HepG2 (cell line): ENCODE results near the gene STOM. TPM values are rescaled to one million over a fixed set of nuclear protein-coding genes. Genes with fewer than 3 reads are reported as not detected.

Experiments used
- ATAC-seq: fragments of 200-7000 bp; cut with Tn5 transposase; 3 replicates; pipeline ENCODE4 v1.9.1; 2020; ENCODE audit warnings: mild to moderate bottlenecking, moderate library complexity
- BruUV-seq: library from RNA; stranded (reverse); fragments of 400-500 nt; replicated peaks from 2 replicates; lab custom pipeline; 2021; lab: Mats Ljungman, UMichigan
- CTCF ChIA-PET: fragments of 300-600 bp; formaldehyde crosslinking; extraction: SDS; loops from one replicate; lab custom pipeline; 2021; ENCODE audit warnings: low total read pairs, inconsistent platforms, low intra/inter-chr PET ratio; lab: Yijun Ruan, JAX
- POLR2A ChIA-PET: fragments of 350-600 bp; sonication (Branson Sonifier 250); formaldehyde crosslinking; loops from one replicate; lab custom pipeline; 2020; ENCODE audit warnings: antibody characterized with exemption, inconsistent platforms; lab: Yijun Ruan, JAX
- DNase-seq: peaks from one replicate; pipeline ENCODE4 v3.0.0-alpha.2; 2015; ENCODE audit warnings: low spot score
- FAIRE-seq: peaks from 3 replicates; lab custom pipeline; 2011; peaks lifted over from hg19 to GRCh38; lab: Jason Lieb, UNC
- H2AFZ ChIP-seq: one replicate; pipeline ENCODE4 v1.6.1; 2011; ENCODE audit warnings: low read length, inconsistent platforms
- H3K27ac ChIP-seq: fragments of 300-600 bp; 3 replicates; pipeline ENCODE4 v1.8.0; 2011; ENCODE audit warnings: mixed run types, mild to moderate bottlenecking, mixed read lengths, low read length, inconsistent platforms; ENCODE audit not compliant: insufficient read depth; ENCODE audit errors: extremely low read length
- H3K27me3 ChIP-seq, 2 experiments: fragments of 200-600 bp in 1 of 2; 2 replicates in 1 of 2; 3 replicates in 1 of 2; pipeline versions ENCODE4 v1.6.0 to v1.8.0; 2011; ENCODE audit warnings: low read length in 2 of 2, mild to moderate bottlenecking in 2 of 2, moderate library complexity in 2 of 2, inconsistent platforms in 1 of 2; ENCODE audit not compliant: insufficient read depth in 2 of 2, control insufficient read depth in 1 of 2
- H3K36me3 ChIP-seq, 2 experiments: fragments of 200-600 bp in 1 of 2; replicated peaks in 1 of 2; 2 replicates in 1 of 2; 3 replicates in 1 of 2; pipeline versions ENCODE4 v1.5.1 to v1.8.0; 2011; ENCODE audit warnings: low read length in 2 of 2, inconsistent platforms in 1 of 2; ENCODE audit not compliant: insufficient read depth in 2 of 2, control insufficient read depth in 1 of 2
- H3K4me1 ChIP-seq: 2 replicates; pipeline ENCODE4 v1.5.1; 2012; ENCODE audit warnings: low read length, inconsistent platforms; ENCODE audit not compliant: insufficient read depth
- H3K4me2 ChIP-seq: 2 replicates; pipeline ENCODE4 v1.6.0; 2011; ENCODE audit warnings: low read depth, low read length, inconsistent platforms
- H3K4me3 ChIP-seq, 3 experiments: fragments of 200-600 bp in 1 of 3; sonication (generic), shearing (Covaris generic) in 1 of 3; replicated peaks in 1 of 3; 2 replicates each; pipeline ENCODE4 v1.5.1; 2011 to 2016; ENCODE audit warnings: low read length in 3 of 3, inconsistent platforms in 2 of 3, low read depth in 2 of 3, mild to moderate bottlenecking in 2 of 3, control low read depth in 1 of 3, mixed read lengths in 1 of 3; ENCODE audit not compliant: insufficient read depth in 1 of 3
- H3K79me2 ChIP-seq: one replicate; pipeline ENCODE4 v1.6.1; 2011; ENCODE audit warnings: low read length, inconsistent platforms; ENCODE audit not compliant: insufficient read depth
- H3K9ac ChIP-seq: 2 replicates; pipeline ENCODE4 v1.6.0; 2011; ENCODE audit warnings: mild to moderate bottlenecking, low read depth, low read length, inconsistent platforms; ENCODE audit not compliant: insufficient read depth
- H3K9me3 ChIP-seq: 2 replicates; pipeline ENCODE4 v1.5.1; 2012; ENCODE audit warnings: mild to moderate bottlenecking, low read length
- H4K20me1 ChIP-seq: 2 replicates; pipeline ENCODE4 v1.6.0; 2011; ENCODE audit warnings: inconsistent platforms, mild to moderate bottlenecking, low read length, moderate library complexity; ENCODE audit not compliant: insufficient read depth
- CREB3 ChIP-seq: sonication (generic); formaldehyde crosslinking; IDR thresholded peaks from 2 replicates; pipeline ENCODE4 v1.5.0; 2020; ENCODE audit warnings: missing genetic modification reagents
- E2F2 ChIP-seq: sonication (generic); formaldehyde crosslinking; IDR thresholded peaks from 2 replicates; pipeline ENCODE4 v1.4.0; 2020; ENCODE audit warnings: missing genetic modification reagents, borderline replicate concordance
- GPN1 ChIP-seq: sonication (generic); formaldehyde crosslinking; IDR thresholded peaks from 2 replicates; pipeline ENCODE4 v1.5.1; 2020; ENCODE audit warnings: missing genetic modification reagents, borderline replicate concordance
- KDM4B ChIP-seq: sonication (generic); formaldehyde crosslinking; IDR thresholded peaks from 2 replicates; pipeline ENCODE4 v1.4.0; 2020; ENCODE audit warnings: missing genetic modification reagents
- NFKBIZ ChIP-seq: IDR thresholded peaks from 2 replicates; pipeline ENCODE4 v1.6.1; 2018; ENCODE audit warnings: missing genetic modification reagents, missing compliant biosample characterization
- PBX3 ChIP-seq: sonication (generic); formaldehyde crosslinking; IDR thresholded peaks from 2 replicates; pipeline ENCODE4 v1.8.1; 2023; ENCODE audit warnings: missing genetic modification reagents, inconsistent platforms, borderline replicate concordance
- PRPF4 ChIP-seq: fragments of 200-400 bp; formaldehyde crosslinking; IDR thresholded peaks from 2 replicates; pipeline ENCODE4 v1.6.1; 2016; ENCODE audit warnings: low read length, low read depth; ENCODE audit not compliant: poor library complexity, severe bottlenecking
- RAD21 ChIP-seq: fragments of 450-650 bp; formaldehyde crosslinking; IDR thresholded peaks from 2 replicates; pipeline ENCODE4 v1.5.0; 2020; ENCODE audit warnings: mild to moderate bottlenecking
- SIX1 ChIP-seq: sonication (generic); formaldehyde crosslinking; IDR thresholded peaks from 2 replicates; pipeline ENCODE4 v1.4.0; 2020; ENCODE audit warnings: missing genetic modification reagents, borderline replicate concordance
- SOX5 ChIP-seq: IDR thresholded peaks from 2 replicates; pipeline ENCODE4 v1.6.1; 2016; ENCODE audit warnings: borderline replicate concordance
- ZNF224 ChIP-seq: sonication (generic); formaldehyde crosslinking; IDR thresholded peaks from 2 replicates; pipeline ENCODE4 v1.5.0; 2020; ENCODE audit warnings: mild to moderate bottlenecking, missing genetic modification reagents
- ZNF230 ChIP-seq: sonication (generic); formaldehyde crosslinking; IDR thresholded peaks from 2 replicates; pipeline ENCODE4 v1.4.0; 2020; ENCODE audit warnings: mild to moderate bottlenecking, missing genetic modification reagents
- ZNF513 ChIP-seq: sonication (generic); formaldehyde crosslinking; conservative IDR thresholded peaks from 2 replicates; pipeline ENCODE4 v1.5.0; 2020; ENCODE audit warnings: missing genetic modification reagents
- WGBS: methylation state at CpG from one replicate; pipeline ENCODE4 v1.1.6; 2017; ENCODE audit warnings: low lambda C conversion rate; 5-methylcytosine and 5-hydroxymethylcytosine counted together
- in situ Hi-C: cut with HindIII; loops from 2 replicates; pipeline ENCODE4 v1.10.0; 2017; ENCODE audit warnings: low pct_unique_long_range_greater_than_20kb; ENCODE audit not compliant: extremely low pct_ligation_motif_present
- intact Hi-C: fragments of 100-400 bp; cut with micrococcal nuclease; formaldehyde crosslinking; loops from one replicate; pipeline ENCODE4 v1.10.0; 2022; ENCODE audit not compliant: unreplicated experiment
- polyA plus RNA-seq, 8 experiments: library from polyadenylated mRNA; depleted of rRNA in 3 of 8; stranded (reverse) in 7 of 8; unstranded in 1 of 8; fragments of >200 nt; fragmentation: Illumina TruSeq in 4 of 8; extraction: Trizol in 4 of 8; gene quantifications; 2 replicates each; pipeline versions ENCODE4 v1.2.1 to v1.2.3, GENCODE V29; 2011 to 2016; ENCODE audit warnings: low read depth in 4 of 8, missing spikeins in 1 of 8, mixed read lengths in 1 of 8; ENCODE audit not compliant: insufficient read depth in 1 of 8
- total RNA-seq, 5 experiments: library from RNA; depleted of rRNA; stranded (reverse); fragments of >200 nt; fragmentation: Illumina TruSeq; extraction: Trizol; gene quantifications; 2 replicates each; pipeline ENCODE4 v1.2.3, GENCODE V29; 2016; ENCODE audit warnings: low read depth in 1 of 5
- TF ChIP-seq, protein P1 (sequence below): sonication (generic); formaldehyde crosslinking; IDR thresholded peaks from 2 replicates; pipeline ENCODE4 v1.8.0; 2022; ENCODE audit warnings: missing genetic modification reagents, mild to moderate bottlenecking, moderate library complexity, borderline replicate concordance

STOM gene
- total and polyA plus RNA-seq, 2 of the 13 experiments (the other 11 are each of a cell fraction or from before 2014, with no cell fraction given): 43.6 to 165 TPM

GRCh38 chr9:121319383-121319780, 50.7 kb downstream of the STOM start:
- no TSS peak for BruUV-seq
- in situ Hi-C loops: loop anchor here (5.0 kb wide), 2 partner anchors 78 to 107 kb away; no protein-coding TSS in a partner anchor

More at GRCh38 chr9:121319383-121319780, 50.7 kb downstream of the STOM start:
- no peak overlapping the region for H3K9ac ChIP-seq
- CTCF ChIA-PET: interaction anchor here (0.7 to 3.9 kb wide), 13 partner anchors 23 to 121 kb away, joined by 3 to 133 read pairs (median 5); no protein-coding TSS in a partner anchor
- no peak overlapping the region for H2AFZ ChIP-seq
- no peak overlapping the region for H3K27ac ChIP-seq
- intact Hi-C loops: loop anchor here (5.0 kb wide), 1 partner anchor 42 kb away; no protein-coding TSS in a partner anchor
- H3K9me3 ChIP-seq: no peaks in the 10 kb centered on the region
- POLR2A ChIA-PET: interaction anchor here (1.0 to 2.8 kb wide), 9 partner anchors 13 to 79 kb away, joined by 3 to 15 read pairs (median 6); no protein-coding TSS in a partner anchor
- H3K4me2 ChIP-seq: no peak overlapping the region
- no peak for DNase-seq
- TF ChIP-seq SIX1 (CRISPR knock-in tag): no peak
- TF ChIP-seq, protein P1, sequence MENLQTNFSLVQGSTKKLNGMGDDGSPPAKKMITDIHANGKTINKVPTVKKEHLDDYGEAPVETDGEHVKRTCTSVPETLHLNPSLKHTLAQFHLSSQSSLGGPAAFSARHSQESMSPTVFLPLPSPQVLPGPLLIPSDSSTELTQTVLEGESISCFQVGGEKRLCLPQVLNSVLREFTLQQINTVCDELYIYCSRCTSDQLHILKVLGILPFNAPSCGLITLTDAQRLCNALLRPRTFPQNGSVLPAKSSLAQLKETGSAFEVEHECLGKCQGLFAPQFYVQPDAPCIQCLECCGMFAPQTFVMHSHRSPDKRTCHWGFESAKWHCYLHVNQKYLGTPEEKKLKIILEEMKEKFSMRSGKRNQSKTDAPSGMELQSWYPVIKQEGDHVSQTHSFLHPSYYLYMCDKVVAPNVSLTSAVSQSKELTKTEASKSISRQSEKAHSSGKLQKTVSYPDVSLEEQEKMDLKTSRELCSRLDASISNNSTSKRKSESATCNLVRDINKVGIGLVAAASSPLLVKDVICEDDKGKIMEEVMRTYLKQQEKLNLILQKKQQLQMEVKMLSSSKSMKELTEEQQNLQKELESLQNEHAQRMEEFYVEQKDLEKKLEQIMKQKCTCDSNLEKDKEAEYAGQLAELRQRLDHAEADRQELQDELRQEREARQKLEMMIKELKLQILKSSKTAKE (CRISPR knock-in tag): no peak
- TF ChIP-seq ZNF513 (CRISPR knock-in tag): no peak
- TF ChIP-seq PRPF4: no peak
- no peak for TF ChIP-seq KDM4B (CRISPR knock-in tag)
- TF ChIP-seq NFKBIZ (CRISPR knock-in tag): no peak
- no peak for TF ChIP-seq SOX5 (CRISPR knock-in tag)
- TF ChIP-seq E2F2 (CRISPR knock-in tag): no peak
- TF ChIP-seq ZNF230: no peak
- no peak for TF ChIP-seq GPN1 (CRISPR knock-in tag)
- no peak for TF ChIP-seq CREB3 (CRISPR knock-in tag)
- TF ChIP-seq ZNF224 (CRISPR knock-in tag): no peak
- no peak for TF ChIP-seq RAD21 (CRISPR knock-in tag)
- TF ChIP-seq PBX3: no peak
- ATAC-seq: no peak
- H4K20me1 ChIP-seq: no peaks in the 10 kb centered on the region; the same call in 1 of the 2 replicates
- no peaks in the 10 kb centered on the region for H3K79me2 ChIP-seq
- H3K27me3 ChIP-seq: no peaks in the 10 kb centered on the region
- no peak overlapping the region for H3K4me3 ChIP-seq
- FAIRE-seq: no peak
- 96% methylated on average over 5 of the region's 5 CpGs for WGBS
- H3K36me3 ChIP-seq: peaks cover 32 to 53% of the 10 kb centered on the region in 2 experiments
- H3K4me1 ChIP-seq: peaks cover 37% of the 10 kb centered on the region
